ENCODE data around the gene TFIP11.

TFIP11 gene

GRCh38 chr22:26452236-26453016 lies 59.8 kb downstream of the TFIP11 start:
- Histone ChIP-seq H3K4me2 (ENCODE audit: low read length, poor library complexity, severe bottlenecking) (no peak overlapping the region), H3K9me3 (ENCODE audit: control insufficient read depth, low read length) (no peaks in the 10 kb centered on the region), H3K27me3 (ENCODE audit: control insufficient read depth in 1 of 2, insufficient read depth in 1 of 2, low read length in 2 of 2) (no peaks in the 10 kb centered on the region), H3K9ac (ENCODE audit: low read length) (no peak overlapping the region), H3K36me3 (ENCODE audit: control insufficient read depth in 1 of 2, insufficient read depth in 2 of 2, low read depth in 1 of 2, low read length in 2 of 2) (peaks cover 48 to 63% of the 10 kb centered on the region in 2 experiments), H2AK5ac (ENCODE audit: low read length, severe bottlenecking) (no peak overlapping the region), H2BK5ac (ENCODE audit: low read depth, low read length, poor library complexity, severe bottlenecking) (no peak overlapping the region), H4K91ac (ENCODE audit: low read length) (no peak overlapping the region), H2BK120ac (ENCODE audit: low read depth, low read length) (no peak overlapping the region), H3K14ac (ENCODE audit: low read length in 2 of 2) (no peak overlapping the region), H2BK12ac (ENCODE audit: low read length in 2 of 2) (no peak overlapping the region), H3K18ac (ENCODE audit: low read depth in 1 of 2, low read length in 2 of 2) (no peak overlapping the region), H3K4me3 (ENCODE audit: insufficient read depth in 1 of 2, low read depth in 1 of 2, low read length in 2 of 2) (no peak overlapping the region), H2BK15ac (ENCODE audit: low read depth, poor library complexity, severe bottlenecking) (no peak overlapping the region), H3K4ac (ENCODE audit: low read depth in 1 of 2, low read length in 2 of 2) (no peak overlapping the region), H3K79me1 (replicated peaks; ENCODE audit: low read length, poor library complexity, severe bottlenecking) (peaks cover 18% of the 10 kb centered on the region), H2AFZ (ENCODE audit: low read depth, low read length) (no peak overlapping the region), H3K23ac (ENCODE audit: low read length in 2 of 2) (no peak overlapping the region), H3K4me1 (ENCODE audit: control insufficient read depth, insufficient read depth, low read depth, low read length) (no peaks in the 10 kb centered on the region), H4K8ac (ENCODE audit: low read length) (no peak overlapping the region), H3K27ac (ENCODE audit: low read length, poor library complexity, severe bottlenecking) (no peak overlapping the region)
- 96% methylated on average over 23 of the region's 23 CpGs for WGBS
- no peak for DNase-seq

DNA sequence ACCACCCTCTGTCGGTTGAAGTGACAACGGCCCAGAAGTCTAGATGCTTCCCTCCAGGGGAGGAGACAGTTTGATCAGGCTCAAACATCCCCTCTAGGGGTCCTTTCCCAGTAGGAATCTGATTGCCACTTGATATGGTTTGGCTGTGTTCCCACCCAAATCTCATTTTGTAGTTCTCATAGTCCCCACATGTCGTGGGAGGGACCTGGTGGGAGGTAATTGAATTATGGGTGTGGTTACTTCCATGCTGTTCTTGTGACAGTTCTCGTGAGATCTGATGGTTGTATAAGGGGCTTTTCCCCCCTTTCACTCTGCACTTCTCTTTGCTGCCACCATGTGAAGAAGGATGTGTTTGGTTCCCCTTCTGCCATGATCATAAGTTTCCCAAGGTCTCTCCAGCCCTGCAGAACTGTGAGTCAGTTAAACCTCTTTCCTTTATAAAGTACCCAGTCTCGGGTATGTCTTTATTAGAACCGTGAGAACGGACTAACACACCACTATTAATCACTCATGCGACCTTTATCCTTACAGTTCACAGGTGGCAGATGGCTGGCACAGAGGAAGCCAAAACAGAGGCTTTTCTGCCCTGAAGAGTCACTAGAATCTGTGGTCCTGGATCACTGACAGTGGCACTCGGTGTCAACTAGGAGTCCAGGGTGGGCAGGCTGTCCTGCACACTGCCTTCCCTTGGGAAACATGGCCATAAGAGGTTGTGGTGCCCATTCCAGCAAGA lies 61.7 kb downstream of the TFIP11 start:
- Histone ChIP-seq H2BK5ac (ENCODE audit: low read depth, low read length, poor library complexity, severe bottlenecking) (no peak overlapping the region), H3K36me3 (ENCODE audit: control insufficient read depth in 1 of 2, insufficient read depth in 2 of 2, low read depth in 1 of 2, low read length in 2 of 2) (peaks cover 39 to 48% of the 10 kb centered on the region in 2 experiments), H3K9ac (ENCODE audit: low read length) (no peak overlapping the region), H3K79me1 (replicated peaks; ENCODE audit: low read length, poor library complexity, severe bottlenecking) (peaks cover 12% of the 10 kb centered on the region), H2BK120ac (ENCODE audit: low read depth, low read length) (no peak overlapping the region), H3K27ac (ENCODE audit: low read length, poor library complexity, severe bottlenecking) (no peak overlapping the region), H3K4ac (ENCODE audit: low read depth in 1 of 2, low read length in 2 of 2) (no peak overlapping the region), H3K4me3 (ENCODE audit: insufficient read depth in 1 of 2, low read depth in 1 of 2, low read length in 2 of 2) (no peak overlapping the region), H3K18ac (ENCODE audit: low read depth in 1 of 2, low read length in 2 of 2) (no peak overlapping the region), H4K91ac (ENCODE audit: low read length) (no peak overlapping the region), H2BK12ac (ENCODE audit: low read length in 2 of 2) (no peak overlapping the region), H3K9me3 (ENCODE audit: control insufficient read depth, low read length) (no peaks in the 10 kb centered on the region), H3K4me1 (ENCODE audit: control insufficient read depth, insufficient read depth, low read depth, low read length) (no peaks in the 10 kb centered on the region), H2AK5ac (ENCODE audit: low read length, severe bottlenecking) (no peak overlapping the region), H3K23ac (ENCODE audit: low read length in 2 of 2) (no peak overlapping the region), H2BK15ac (ENCODE audit: low read depth, poor library complexity, severe bottlenecking) (no peak overlapping the region), H3K27me3 (ENCODE audit: control insufficient read depth in 1 of 2, insufficient read depth in 1 of 2, low read length in 2 of 2) (no peaks in the 10 kb centered on the region), H4K8ac (ENCODE audit: low read length) (no peak overlapping the region), H3K14ac (ENCODE audit: low read length in 2 of 2) (no peak overlapping the region), H3K4me2 (ENCODE audit: low read length, poor library complexity, severe bottlenecking) (no peak overlapping the region), H2AFZ (ENCODE audit: low read depth, low read length) (no peak overlapping the region)
- DNase-seq = no peak
- WGBS = 78% methylated on average over 8 of the region's 9 CpGs

DNA sequence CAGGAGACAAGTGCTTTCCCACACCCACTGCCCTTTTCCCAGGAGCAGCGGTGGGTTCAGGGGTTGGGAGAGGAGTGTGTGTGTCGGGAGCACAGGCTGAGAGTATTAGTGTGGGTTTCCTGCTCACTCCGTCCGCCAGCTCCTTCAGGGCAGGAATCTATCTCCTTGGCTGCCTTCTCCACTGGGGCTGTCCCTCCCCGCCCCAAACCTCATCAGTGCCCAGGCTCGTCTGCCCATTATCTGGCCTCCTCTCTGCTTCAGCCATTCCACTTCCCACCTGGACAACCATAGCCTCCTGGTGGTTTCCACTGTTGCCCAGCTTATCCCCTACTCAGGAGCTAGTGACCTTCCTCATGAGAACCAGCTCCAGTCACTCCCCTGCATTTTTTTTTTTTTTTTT lies 63.3 kb downstream of the TFIP11 start:
- no peaks in the 10 kb centered on the region for H3K9me3 ChIP-seq (ENCODE audit: control insufficient read depth, low read length)
- H3K9ac ChIP-seq (ENCODE audit: low read length) = no peak overlapping the region
- H3K4me1 ChIP-seq (ENCODE audit: control insufficient read depth, insufficient read depth, low read depth, low read length) = no peaks in the 10 kb centered on the region
- H3K14ac ChIP-seq (ENCODE audit: low read length in 2 of 2) = no peak overlapping the region
- no peak overlapping the region for H3K4ac ChIP-seq (ENCODE audit: low read depth in 1 of 2, low read length in 2 of 2)
- no peak overlapping the region for H3K23ac ChIP-seq (ENCODE audit: low read length in 2 of 2)
- H3K27ac ChIP-seq (ENCODE audit: low read length, poor library complexity, severe bottlenecking) = no peak overlapping the region
- no peak overlapping the region for H2BK12ac ChIP-seq (ENCODE audit: low read length in 2 of 2)
- H3K27me3 ChIP-seq (ENCODE audit: control insufficient read depth in 1 of 2, insufficient read depth in 1 of 2, low read length in 2 of 2) = peaks cover 0 to 3% of the 10 kb centered on the region in 2 experiments
- H3K4me2 ChIP-seq (ENCODE audit: low read length, poor library complexity, severe bottlenecking) = no peak overlapping the region
- H2AK5ac ChIP-seq (ENCODE audit: low read length, severe bottlenecking) = no peak overlapping the region
- H3K18ac ChIP-seq (ENCODE audit: low read depth in 1 of 2, low read length in 2 of 2) = no peak overlapping the region
- 88% methylated on average over 4 of the region's 6 CpGs for WGBS
- H2BK5ac ChIP-seq (ENCODE audit: low read depth, low read length, poor library complexity, severe bottlenecking) = no peak overlapping the region
- H3K4me3 ChIP-seq (ENCODE audit: insufficient read depth in 1 of 2, low read depth in 1 of 2, low read length in 2 of 2) = no peak overlapping the region
- peaks cover 12% of the 10 kb centered on the region for H3K79me1 ChIP-seq (replicated peaks; ENCODE audit: low read length, poor library complexity, severe bottlenecking)
- no peak overlapping the region for H4K91ac ChIP-seq (ENCODE audit: low read length)
- no peak for DNase-seq
- peaks cover 37 to 43% of the 10 kb centered on the region in 2 experiments for H3K36me3 ChIP-seq (ENCODE audit: control insufficient read depth in 1 of 2, insufficient read depth in 2 of 2, low read depth in 1 of 2, low read length in 2 of 2)
- no peak overlapping the region for H2AFZ ChIP-seq (ENCODE audit: low read depth, low read length)
- H2BK120ac ChIP-seq (ENCODE audit: low read depth, low read length) = no peak overlapping the region
- H4K8ac ChIP-seq (ENCODE audit: low read length) = no peak overlapping the region
- H2BK15ac ChIP-seq (ENCODE audit: low read depth, poor library complexity, severe bottlenecking) = no peak overlapping the region

DNA sequence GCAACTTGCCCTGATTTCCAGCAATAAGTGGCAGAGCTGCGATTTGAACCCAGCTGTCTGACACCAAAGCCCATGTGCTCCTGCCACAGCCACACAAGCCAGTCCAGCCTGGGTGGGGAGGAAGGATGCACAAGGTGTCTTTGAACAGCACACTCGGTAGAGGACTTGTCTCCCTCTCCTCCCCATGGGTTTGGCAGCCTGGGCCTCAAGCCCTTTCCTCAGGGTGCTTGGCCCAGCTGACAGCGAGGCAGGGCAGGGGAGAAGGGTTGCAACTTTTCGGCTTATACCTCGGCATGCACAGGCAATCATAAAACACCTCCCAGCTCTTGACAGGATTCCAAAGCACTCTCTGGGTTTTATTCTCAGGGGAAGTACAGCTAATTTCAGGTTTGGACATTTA lies 63.9 kb downstream of the TFIP11 start:
- no peak overlapping the region for H3K4me3 ChIP-seq (ENCODE audit: insufficient read depth in 1 of 2, low read depth in 1 of 2, low read length in 2 of 2)
- 95% methylated on average over 5 of the region's 5 CpGs for WGBS
- no peak overlapping the region for H3K9ac ChIP-seq (ENCODE audit: low read length)
- H3K4me1 ChIP-seq (ENCODE audit: control insufficient read depth, insufficient read depth, low read depth, low read length) = no peaks in the 10 kb centered on the region
- H2BK15ac ChIP-seq (ENCODE audit: low read depth, poor library complexity, severe bottlenecking) = no peak overlapping the region
- no peak overlapping the region for H3K4ac ChIP-seq (ENCODE audit: low read depth in 1 of 2, low read length in 2 of 2)
- no peak overlapping the region for H2AK5ac ChIP-seq (ENCODE audit: low read length, severe bottlenecking)
- peaks cover 10% of the 10 kb centered on the region for H3K79me1 ChIP-seq (replicated peaks; ENCODE audit: low read length, poor library complexity, severe bottlenecking)
- H2BK5ac ChIP-seq (ENCODE audit: low read depth, low read length, poor library complexity, severe bottlenecking) = no peak overlapping the region
- H4K8ac ChIP-seq (ENCODE audit: low read length) = no peak overlapping the region
- no peaks in the 10 kb centered on the region for H3K9me3 ChIP-seq (ENCODE audit: control insufficient read depth, low read length)
- H2AFZ ChIP-seq (ENCODE audit: low read depth, low read length) = no peak overlapping the region
- H3K27ac ChIP-seq (ENCODE audit: low read length, poor library complexity, severe bottlenecking) = no peak overlapping the region
- no peak overlapping the region for H3K23ac ChIP-seq (ENCODE audit: low read length in 2 of 2)
- H3K14ac ChIP-seq (ENCODE audit: low read length in 2 of 2) = no peak overlapping the region
- H3K18ac ChIP-seq (ENCODE audit: low read depth in 1 of 2, low read length in 2 of 2) = no peak overlapping the region
- no peak overlapping the region for H3K4me2 ChIP-seq (ENCODE audit: low read length, poor library complexity, severe bottlenecking)
- H3K27me3 ChIP-seq (ENCODE audit: control insufficient read depth in 1 of 2, insufficient read depth in 1 of 2, low read length in 2 of 2) = peaks cover 0 to 3% of the 10 kb centered on the region in 2 experiments
- H2BK120ac ChIP-seq (ENCODE audit: low read depth, low read length) = no peak overlapping the region
- H3K36me3 ChIP-seq (ENCODE audit: control insufficient read depth in 1 of 2, insufficient read depth in 2 of 2, low read depth in 1 of 2, low read length in 2 of 2) = peaks cover 36 to 37% of the 10 kb centered on the region in 2 experiments
- H2BK12ac ChIP-seq (ENCODE audit: low read length in 2 of 2) = no peak overlapping the region
- no peak for DNase-seq
- no peak overlapping the region for H4K91ac ChIP-seq (ENCODE audit: low read length)
